LNCAP (cell line): ENCODE data around the gene SUSD2.

ENCODE experiments used
- TF ChIP-seq, protein P1 (sequence below): fragments of 450-650 bp; IDR thresholded peaks from 2 replicates; pipeline ENCODE4 v1.5.1; 2017; ENCODE audit warnings: mild to moderate bottlenecking

Gene SUSD2, protein sequence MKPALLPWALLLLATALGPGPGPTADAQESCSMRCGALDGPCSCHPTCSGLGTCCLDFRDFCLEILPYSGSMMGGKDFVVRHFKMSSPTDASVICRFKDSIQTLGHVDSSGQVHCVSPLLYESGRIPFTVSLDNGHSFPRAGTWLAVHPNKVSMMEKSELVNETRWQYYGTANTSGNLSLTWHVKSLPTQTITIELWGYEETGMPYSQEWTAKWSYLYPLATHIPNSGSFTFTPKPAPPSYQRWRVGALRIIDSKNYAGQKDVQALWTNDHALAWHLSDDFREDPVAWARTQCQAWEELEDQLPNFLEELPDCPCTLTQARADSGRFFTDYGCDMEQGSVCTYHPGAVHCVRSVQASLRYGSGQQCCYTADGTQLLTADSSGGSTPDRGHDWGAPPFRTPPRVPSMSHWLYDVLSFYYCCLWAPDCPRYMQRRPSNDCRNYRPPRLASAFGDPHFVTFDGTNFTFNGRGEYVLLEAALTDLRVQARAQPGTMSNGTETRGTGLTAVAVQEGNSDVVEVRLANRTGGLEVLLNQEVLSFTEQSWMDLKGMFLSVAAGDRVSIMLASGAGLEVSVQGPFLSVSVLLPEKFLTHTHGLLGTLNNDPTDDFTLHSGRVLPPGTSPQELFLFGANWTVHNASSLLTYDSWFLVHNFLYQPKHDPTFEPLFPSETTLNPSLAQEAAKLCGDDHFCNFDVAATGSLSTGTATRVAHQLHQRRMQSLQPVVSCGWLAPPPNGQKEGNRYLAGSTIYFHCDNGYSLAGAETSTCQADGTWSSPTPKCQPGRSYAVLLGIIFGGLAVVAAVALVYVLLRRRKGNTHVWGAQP

GRCh38 chr22:24181088-24181995 is at the start of gene SUSD2:
Gene SUSD2 (plus strand): TSS chr22:24181487. CDS start chr22:24181520, 33 bp downstream.
- TF ChIP-seq, protein P1, sequence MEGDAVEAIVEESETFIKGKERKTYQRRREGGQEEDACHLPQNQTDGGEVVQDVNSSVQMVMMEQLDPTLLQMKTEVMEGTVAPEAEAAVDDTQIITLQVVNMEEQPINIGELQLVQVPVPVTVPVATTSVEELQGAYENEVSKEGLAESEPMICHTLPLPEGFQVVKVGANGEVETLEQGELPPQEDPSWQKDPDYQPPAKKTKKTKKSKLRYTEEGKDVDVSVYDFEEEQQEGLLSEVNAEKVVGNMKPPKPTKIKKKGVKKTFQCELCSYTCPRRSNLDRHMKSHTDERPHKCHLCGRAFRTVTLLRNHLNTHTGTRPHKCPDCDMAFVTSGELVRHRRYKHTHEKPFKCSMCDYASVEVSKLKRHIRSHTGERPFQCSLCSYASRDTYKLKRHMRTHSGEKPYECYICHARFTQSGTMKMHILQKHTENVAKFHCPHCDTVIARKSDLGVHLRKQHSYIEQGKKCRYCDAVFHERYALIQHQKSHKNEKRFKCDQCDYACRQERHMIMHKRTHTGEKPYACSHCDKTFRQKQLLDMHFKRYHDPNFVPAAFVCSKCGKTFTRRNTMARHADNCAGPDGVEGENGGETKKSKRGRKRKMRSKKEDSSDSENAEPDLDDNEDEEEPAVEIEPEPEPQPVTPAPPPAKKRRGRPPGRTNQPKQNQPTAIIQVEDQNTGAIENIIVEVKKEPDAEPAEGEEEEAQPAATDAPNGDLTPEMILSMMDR = no peak

- TF ChIP-seq, protein P1 = no peak
These were observed 47.9 kb upstream of the SUSD2 start for GRCh38 chr22:24133187-24133965.

DNA sequence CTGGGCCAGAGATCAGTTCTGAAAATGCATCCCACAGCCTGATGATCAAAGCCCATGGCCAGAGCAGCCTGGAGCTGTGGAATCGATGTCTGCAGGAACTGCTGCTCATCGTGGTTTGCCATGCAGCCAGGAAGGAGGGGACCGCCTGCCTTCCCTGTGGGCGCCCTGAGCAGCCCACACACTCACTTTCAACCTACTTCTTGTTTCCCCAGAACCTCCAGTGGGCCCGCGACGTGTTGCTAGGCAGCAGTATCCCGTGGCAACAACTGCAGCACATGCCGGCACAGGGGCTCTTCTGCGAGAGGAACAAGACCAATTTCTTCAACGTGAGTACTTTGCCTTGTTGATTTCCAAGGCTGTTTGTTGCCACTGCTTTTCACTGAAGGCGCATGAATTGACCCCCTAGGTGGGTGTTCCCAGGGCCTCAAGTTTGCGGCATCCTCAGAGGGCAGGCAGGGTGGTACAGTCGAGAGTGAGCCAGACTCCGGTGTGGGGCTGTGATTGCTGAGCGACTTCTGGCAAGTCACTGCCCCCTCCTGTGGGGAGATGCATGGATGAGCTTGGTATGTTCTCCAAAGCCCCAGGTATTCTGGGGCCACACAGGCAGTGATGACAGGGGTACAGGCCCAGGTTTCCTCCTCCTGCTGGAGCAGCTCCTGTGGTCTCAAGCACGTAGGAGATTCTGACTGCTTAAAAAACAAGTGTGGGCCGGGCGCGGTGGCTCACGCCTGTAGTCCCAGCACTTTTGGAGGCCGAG is 47.0 kb upstream of the SUSD2 start:
- TF ChIP-seq, protein P1 = no peak

DNA sequence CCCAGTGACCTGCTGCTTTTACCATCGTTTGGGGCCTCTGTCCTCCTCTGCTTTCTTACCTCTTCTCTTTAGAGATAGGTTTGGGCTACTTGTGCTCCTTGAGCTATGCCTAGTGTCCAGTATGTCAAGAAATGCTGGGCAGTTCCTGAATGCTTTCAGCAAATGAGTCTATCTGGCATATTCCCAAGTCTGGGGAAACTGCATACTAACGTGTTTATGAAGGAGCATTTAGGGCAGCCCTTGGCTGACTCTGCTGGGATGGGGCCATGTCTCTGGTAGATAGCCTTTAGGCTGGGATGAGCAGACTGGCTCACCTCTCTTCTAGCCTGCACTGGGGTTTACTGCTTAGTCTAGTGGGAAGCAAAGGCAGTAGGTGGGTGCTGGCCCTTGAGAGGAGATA is 43.7 kb upstream of the SUSD2 start:
- TF ChIP-seq, protein P1 = no peak

DNA sequence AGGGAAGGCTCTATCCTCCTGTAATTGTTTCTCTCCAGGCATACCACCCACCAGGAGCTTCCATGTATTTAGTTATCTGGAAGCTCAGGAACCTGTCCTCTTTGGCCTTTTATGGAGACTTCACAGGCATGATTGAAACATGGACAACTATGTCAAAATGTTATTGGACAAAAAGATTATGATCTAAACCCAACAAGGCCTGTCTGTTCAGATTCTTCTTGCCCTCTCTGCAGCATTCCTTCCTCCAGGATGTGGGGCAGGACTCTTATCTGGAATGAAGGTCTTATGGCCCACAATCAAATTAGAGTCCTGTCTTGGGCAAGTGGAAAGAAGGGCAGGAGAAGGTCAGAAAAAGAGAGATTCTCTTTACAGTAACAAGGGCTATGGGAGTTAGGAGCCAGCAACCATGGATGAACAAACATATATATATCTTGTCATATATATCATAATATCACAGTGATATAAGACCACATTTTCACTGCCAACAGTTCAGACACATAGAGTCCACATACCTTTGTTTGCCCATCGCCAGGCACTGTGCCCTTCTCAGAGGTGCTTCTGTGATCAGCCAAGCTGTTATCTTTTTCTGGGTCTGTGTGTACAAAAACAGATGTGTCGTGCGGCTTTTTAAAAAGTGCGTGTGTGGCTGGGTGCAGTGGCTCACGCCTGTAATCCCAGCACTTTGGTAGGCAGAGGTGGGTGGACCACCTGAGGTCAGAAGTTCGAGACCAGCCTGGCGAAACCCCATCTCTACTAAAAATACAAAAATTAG is 42.5 kb upstream of the SUSD2 start:
- TF ChIP-seq, protein P1 = no peak

DNA sequence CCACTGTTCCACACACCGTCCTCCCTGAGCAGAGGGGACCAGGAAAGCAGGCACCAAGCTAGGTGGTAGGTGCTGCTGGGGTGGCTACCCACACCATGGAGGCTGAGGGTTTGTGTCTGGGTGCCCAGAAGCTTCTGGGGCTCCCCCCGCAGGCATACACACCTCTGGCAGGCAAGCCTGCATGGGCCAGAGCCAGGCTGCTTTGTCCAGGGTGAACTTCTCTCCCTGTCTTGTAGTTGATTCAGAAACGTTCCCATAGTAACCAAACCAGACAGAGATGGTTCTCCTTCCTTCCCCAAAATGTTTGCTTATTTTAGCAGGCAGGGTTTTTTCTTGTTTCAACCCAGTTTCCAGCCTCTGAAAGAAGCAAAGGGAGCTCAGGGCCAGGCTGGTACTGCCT is 40.9 kb upstream of the SUSD2 start:
- TF ChIP-seq, protein P1 = no peak
